GM18507 (cell line): ENCODE data around the gene SH3BGRL3.
"Not testable (repeated sequence)": the region's sequence is repeated elsewhere in the genome, so short reads cannot be mapped to it uniquely, and the experiment has no call there.

ENCODE experiments used
- DNase-seq: peaks from one replicate; pipeline ENCODE4 v3.0.0; 2011; ENCODE audit warnings: low read depth; ENCODE audit not compliant: insufficient read length; ENCODE audit errors: extremely low spot score
- FAIRE-seq: peaks from 2 replicates; lab custom pipeline; 2011; peaks lifted over from hg19 to GRCh38; lab: Jason Lieb, UNC

Gene SH3BGRL3

DNA sequence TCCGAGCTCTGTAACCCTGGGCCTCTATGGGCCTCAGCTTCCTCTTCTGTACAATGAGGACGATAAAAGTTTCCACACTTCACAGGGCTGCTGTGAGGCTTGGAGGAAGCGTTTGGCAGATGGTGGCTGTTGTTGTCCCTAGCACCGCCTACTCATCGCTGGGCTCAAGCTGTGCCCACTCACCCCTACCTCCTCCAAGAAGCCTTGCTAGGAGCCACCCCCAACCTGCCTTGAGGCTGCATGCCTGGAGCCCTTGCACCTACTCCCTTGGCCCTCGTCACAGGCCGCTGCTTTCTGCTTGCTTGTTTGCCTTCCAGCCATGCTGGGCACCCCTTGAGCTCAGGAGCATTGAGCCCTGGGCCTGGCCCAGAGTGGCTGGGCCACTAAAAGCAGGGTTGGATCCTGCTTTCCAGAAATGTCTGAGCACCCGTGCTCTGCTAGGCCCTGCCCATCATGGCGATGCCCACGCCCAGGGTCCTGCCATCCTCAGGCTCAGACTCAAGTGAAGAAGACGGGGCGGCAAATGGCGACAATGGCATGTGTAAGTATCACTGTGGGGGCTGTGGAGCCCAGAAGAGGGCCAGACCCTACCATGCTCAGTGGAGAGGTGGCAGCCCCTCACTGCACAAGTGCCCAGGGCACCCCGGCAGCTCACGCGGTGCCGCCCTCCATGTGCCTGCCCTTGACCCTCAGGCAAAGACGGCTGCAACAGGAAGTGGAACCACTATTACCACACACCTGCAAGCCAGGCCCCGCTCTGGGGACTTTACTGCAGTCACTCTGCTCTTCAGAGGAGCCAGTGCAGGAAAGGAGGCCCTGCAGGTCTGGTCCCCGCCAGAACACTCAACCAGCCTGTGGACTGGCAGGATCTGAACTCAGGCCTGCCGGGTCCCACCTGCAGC, 9.5 kb downstream of the SH3BGRL3 start:
- DNase-seq, result peak; percentile 67
- peak; percentile 82 for FAIRE-seq

DNA sequence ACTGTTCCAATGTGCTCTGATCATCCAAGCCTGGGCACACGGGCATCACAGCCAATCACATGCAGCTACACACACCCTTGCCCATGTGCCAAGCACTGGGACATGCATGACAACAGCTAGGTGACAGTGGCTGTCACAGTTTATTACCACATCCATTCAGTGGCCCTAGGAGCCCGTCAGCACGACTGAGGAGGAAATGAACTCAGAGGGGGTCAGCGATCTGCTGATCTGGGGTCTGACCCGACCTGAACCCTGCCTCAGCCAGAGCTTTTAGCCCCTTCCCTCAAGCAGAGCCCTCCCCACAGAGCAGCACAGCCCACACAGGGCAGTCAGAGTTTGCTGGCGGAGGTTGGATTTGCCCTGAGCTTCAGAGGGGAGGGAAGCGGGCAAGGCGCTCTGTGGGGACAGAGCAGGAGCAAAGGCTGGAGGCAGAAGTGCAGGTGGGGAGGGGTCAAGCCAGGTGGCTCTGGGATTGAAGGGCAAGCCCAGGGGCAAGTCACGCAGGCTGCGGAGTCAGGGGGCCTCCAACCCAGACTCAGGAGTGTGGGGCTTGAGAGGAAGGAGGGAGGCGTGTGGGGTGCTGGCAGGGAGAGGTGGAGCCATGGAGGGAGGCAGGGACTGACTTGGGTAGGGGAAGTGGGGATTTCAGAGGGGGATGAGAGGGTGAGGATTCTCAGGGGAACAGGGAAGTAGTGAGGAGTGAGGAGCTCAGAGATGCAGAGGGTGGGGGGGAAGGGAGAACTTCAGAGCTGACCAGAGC, 10.4 kb downstream of the SH3BGRL3 start:
- FAIRE-seq (peak; percentile 35), DNase-seq (no peak)

DNA sequence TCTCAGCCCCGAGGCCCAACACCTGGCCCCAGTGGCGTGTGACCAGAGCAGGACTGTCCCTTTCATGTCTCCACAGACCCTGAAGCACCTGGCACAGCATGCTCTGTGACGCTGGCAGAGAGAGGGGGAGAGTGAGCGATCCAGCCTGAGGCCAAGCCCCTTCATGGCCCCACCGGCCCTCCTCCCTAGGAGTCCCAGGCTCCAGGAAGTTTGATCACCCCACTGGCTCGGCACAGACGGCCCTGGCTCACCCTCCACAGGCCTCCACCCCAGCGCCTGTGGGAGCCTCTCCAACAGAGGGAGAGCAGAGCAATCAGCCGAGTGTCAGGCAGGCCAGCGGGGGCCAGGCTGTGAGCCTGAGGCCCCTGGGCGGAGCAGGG, 11.0 kb downstream of the SH3BGRL3 start:
- FAIRE-seq (no peak), DNase-seq (no peak)

DNA sequence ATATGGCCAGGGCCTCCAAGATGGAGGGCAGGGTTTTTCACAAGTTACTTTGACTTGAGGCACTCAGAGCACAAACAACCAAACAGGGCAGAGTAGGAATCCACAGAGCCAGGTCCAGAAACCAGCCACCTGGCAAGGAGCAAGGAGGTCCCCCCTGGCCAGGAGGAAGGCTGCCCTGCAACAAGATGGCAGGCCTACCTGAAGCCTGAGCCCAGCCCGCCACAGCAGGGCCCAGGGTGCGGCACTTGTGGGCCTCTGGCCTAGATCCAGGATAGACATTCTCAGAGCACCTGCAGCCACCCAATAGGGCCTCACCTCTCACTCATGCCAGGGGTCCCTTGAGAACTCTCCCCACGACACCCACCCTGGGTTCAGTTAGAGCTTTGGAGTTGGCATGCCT, 11.5 kb downstream of the SH3BGRL3 start:
- FAIRE-seq (no peak), DNase-seq (no peak)

DNA sequence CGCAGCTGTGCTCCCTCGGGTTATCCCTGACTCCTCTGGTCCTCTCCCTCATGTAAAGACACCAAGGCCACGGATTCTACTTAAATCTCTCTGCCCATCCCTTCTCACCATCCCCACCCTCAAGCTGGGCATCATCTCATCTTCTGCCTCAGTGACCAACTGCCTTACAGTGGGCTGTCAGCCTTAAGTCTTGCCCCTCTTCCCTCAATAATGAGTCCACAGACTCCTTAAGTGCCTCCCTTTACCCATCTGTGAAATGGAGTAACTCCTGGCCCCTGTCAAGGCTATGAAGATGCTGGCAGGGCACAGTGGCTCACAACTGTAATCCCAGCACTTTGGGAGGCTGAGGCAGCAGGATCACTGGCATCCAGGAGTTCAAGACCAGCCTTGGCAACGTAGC, 12.1 kb downstream of the SH3BGRL3 start:
- DNase-seq (no peak), FAIRE-seq (no peak)

DNA sequence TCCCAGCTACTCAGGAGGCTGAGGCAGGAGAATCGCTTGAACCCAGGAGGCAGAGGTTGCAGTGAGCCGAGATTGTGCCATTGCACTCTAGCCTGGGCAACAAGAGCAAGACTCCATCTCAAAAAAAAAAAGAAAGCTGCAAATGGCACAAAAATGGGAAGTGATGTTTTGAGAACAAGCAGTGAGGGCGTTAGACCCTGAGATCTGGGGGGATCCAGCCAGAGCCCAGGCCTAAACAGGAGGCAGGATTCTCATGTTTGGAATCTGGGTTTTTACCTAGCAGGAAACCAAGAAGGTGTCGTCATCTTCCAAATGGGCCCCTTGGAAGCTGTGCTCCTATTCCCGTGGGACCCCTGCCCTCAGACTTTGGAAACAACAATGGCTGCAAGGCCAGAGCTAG, 12.8 kb downstream of the SH3BGRL3 start:
- DNase-seq, result not testable (repeated sequence)

DNA sequence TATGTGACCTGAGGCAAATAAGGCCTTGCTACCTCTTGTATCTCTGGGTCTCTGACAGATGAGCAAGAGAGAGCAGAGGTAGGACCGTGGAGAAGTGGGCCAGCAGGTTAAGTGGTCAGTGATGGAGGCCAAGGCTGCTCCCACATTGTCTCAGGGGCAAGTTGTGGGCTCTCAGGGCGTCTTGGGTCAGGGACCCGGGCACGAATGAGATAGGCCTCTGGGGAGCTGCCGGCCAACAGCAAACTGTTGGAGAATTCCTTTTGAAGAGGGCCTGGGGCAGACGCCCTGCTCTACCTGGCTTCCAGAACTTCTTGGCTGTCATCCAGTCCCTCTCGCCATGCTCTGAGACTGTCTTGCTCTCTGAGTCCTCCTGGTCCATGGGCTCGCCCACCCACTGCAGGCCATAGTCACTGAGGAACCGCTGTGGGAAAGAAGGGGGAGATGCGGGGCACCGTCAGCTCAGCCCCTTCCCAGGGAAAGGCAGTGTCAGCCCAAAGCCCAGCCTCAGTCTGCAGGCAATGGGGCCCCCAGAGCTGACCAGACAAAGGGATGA, 14.1 kb downstream of the SH3BGRL3 start:
- FAIRE-seq (no peak), DNase-seq (no peak)

More for the DNA sequence above, 12.8 kb downstream of the SH3BGRL3 start:
- not testable (repeated sequence) for FAIRE-seq

DNA sequence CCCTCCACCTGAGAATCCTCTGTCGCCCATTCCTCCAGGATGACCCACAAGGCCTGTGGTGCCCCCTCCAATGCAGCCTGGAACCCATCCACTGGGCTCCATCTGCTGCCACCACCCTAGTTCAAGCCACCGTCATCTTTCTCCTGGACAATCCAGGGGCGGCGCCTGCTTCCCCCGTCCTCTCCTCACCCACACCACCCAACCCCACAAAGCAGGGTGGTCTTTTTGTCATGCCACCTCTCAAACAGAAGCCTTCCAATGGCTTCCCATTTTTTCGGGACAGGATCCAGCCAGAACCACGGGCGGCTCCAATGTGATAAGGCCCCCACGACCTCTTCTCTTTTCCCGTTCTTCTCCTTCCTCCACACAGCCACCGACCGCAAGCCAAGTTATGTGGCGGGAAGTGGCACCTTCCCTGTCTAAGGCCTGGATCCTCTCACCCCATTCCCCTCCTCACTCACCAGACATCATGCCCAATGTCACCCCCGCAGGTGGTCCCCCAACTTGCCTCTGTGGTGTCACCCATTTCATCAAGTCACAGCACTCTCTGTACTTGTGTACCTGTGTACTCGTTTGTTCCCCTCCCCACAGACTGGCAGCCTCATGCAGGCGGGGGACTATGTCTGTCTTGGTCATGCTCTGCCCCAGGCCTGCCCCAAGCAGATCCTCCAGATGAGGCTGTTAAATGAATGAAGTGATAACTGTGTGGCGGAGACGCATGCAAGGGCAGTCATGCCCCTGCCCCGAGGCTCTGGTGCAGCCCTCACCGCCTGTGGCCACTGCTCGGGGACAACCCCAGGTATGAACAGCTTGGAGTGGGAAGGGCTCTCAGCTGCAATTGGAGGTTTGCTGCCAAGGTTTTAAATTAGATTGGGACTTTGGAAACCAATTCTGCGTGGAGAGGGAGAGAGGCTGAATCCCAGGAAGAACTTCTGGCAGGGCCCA, 15.6 kb downstream of the SH3BGRL3 start:
- FAIRE-seq (no peak), DNase-seq (no peak)

DNA sequence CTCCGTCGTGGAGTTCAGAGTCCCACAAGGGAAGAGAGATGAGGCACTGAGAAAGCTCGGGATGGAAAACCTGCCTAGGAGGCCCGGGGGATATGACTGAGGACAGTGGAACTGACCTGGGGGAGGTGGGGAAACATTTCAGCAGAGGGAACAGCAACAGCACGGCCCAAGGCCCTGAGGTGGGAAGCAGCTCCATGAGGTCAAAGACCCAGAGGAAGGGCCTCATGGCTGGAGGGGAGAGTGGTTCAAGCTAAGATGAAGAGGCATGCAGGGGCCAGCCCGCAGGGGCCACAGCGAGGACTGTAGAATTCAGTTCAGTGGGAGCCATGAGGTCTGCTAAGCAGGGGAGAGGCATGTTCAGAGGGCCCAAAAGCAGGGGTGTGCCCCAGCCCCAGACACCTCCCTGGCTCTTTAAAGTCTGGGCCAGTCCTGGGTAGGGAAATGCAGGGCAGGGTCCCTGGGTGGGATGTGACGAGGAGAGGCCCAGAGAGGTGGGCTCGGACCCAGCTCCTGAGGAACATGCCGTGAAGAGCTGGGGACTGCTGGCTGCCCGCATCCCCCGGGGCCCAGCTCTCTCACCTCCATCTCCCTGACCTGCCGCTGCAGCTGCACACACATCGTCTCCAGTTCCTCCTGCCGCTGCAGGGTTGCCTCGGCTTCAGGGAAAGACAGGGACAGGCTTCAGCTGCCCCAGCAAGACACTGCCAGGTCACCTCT, 16.6 kb downstream of the SH3BGRL3 start:
- DNase-seq (no peak), FAIRE-seq (no peak)

DNA sequence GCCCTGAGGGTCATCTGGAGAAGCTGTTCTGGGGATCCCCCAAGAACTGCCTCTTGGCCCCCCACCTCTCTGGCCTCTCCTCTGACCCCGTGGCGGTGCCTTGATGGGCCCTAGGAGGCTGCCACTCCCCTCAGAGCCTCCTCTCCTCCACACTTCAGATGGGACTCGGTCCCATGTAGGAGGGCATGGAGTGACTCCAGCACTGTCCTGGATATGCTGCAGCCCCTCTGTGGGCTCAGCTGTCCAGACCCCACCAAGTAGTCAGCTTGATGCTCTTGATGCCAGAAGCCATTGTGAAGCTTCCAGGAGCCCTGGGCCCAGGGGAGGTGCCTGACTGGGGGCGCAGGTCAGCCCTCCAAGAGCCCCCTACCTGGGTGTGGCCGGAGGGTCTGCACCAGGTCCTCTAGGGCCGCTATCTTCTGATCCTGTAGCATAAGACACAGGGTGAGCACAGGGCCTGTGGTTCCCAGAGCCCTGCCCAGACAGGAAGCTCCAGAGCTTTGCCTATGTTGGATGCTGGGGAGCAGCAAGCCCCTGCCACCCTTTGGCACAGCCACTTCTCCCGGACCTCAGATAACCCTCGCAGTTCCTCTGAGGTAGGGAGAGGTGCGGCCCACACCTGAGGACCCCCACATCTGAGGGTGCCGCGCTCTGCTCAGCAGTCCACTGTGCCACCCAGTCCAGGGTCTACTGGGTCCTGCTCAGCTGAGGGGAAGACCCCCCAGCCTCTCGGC, 17.3 kb downstream of the SH3BGRL3 start:
- no peak for FAIRE-seq
- no peak for DNase-seq

DNA sequence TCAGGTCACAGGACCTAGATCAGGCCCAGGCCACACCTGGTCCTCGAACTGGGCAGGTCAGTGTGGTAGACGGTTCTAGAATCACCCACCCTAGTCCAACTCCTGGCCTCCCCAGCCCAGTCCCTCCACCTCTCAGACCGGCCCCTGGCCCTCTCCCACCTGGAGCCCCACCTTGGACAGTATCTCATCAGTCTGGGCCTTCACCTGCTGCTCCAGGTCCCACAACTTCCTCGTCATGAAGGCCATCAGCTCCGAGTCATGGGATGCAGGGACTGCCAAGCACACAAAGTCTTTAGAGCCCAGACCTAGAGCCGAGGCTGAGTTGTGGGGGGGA, 17.9 kb downstream of the SH3BGRL3 start:
- DNase-seq, result no peak
- FAIRE-seq, result no peak

DNA sequence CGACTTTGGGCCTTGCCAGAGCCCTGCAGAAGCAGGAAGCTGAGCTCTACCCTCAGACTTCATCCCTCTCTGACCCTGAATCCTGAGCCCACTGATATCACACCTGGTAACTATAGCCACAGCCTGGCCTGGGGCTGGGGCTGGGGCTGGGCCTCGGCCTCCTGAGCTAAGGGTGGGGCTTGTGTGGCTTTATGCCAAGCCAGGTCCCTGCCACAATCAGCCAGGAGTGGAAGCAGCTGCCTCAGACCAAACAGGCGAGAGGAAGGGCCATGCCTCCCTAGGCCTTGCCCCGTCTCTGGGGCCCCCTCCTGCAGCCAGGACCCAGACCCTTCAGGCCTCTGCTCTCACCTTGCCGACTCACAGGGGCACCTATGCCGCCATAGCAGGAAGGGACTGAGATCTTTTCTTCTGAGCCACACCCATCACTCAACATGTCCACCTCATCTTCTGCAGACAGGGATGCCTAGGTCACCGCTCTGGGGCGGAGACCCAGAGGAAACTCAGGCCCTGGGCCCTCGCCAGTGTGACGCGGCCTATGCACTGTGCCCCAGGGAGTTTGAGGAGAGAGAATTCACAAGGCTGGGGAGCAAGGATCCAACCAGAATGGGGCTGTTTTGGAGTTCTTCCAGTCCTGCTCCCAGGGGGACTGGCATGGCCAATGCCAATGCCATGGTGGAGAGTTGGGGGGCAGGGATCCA, 20.8 kb downstream of the SH3BGRL3 start:
- DNase-seq (no peak), FAIRE-seq (no peak)

DNA sequence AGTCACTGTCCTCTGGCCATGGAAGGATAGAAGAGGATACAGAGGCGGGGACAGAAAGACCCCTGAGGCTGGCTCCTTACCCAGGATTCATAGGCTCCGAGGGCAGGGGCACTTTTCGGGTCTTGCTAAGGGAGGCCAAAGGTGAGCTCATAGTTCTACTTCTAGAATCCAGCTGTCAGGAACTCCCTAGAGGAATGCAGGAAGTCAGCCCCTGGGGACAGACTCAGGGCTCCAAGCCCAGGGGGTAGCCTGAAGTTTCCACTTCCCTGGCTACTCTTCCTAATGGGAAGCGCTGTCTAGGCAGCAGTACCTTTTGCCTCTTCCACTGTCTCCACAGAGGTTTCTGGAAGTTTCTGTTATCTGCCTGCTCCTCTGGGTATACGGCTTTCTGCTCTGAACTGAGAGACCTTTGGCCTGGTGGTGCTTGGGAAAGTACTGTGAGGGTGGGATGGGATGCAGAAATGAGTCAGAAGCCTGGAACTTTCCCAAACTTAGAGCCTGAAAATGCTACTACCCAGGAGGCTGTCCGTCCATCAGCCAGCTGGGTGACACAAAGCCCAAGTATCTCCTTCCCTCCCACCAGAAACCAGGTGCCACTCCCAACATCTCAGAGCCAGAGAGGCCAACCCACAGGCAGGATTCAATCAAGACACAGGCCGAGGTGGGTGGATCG, 23.0 kb downstream of the SH3BGRL3 start:
- no peak for FAIRE-seq
- no peak for DNase-seq

DNA sequence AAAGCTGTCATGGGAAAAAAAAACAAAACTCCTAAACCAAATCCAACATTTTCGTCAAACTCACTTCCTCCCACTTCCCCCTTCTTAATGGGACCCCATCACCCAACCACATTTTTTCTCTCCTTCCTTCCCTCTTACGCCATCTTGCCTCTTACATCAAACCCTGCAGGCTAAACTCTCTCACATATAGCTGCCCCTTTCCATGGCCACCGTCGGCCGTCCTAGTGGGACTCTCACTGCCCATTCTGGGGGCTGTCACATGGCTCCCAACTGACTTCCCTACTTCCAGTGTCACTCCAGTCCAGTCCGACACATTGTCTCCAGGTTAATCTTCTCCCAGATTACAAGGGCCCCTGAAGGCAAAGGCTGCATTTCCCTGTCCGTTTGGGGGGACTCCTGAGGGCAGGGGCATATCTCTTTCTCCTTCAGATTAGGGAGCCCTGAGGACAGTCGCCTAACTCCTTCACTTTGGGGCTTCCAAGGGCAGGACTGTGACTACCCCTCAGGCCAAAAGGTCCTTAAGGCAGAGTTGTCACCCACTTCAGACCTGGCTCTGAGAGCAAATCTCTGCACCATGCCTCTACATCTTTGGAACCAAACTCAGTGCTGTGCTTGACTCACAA, 25.9 kb downstream of the SH3BGRL3 start:
- no peak for DNase-seq
- FAIRE-seq, result no peak

DNA sequence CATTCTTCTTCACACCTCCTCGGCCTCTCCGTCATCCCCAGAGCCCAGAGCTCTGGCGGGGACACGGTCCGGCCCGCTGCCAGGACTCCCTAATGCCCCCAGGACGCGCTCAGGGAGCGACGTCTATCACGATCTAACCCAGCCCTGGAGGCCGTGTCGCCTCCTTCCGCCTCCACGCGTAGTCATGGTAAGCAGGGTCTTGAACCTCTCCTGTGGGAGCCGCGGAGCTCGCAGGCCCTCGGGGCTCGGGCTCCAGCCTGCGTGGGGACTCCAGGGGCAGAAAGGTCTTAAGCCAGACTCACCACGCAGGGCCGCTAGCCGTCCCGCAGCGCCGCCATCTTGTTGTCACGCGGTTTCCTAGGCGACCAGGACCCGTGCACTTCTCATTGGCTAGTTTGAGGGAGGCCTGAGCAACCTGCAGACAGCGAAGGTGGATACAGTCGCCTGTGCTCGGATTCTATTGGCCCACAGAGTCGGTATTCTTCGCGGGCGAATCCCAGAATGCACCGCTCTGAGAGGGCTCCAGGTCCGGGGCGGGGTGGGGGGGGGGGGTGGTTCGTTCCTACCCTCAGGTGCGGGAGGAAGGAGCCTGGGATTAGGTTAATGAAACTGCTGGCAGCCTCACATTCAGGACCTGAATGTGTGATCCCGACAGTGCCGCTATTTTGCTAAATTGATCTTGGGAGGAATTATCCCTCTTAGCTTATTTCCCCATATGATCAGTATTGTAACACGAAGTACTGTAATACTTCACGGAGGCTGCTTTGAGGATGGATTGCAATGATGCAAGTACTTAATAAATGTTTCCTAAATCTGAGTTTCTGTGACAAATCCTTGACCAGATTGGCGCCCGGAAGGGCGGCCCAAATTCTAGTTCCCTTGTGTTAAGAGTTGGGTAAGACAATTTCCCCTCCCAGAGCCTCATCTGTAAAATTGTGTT, 26.7 kb downstream of the SH3BGRL3 start, which contains the start of gene UBXN11:
UBXN11 (minus strand) TSS at position 347 of the 940 bp plus-strand sequence. CDS start 3,753 bp downstream, outside the sequence.
- FAIRE-seq (peak; percentile 98), DNase-seq (peak; percentile 97)

DNA sequence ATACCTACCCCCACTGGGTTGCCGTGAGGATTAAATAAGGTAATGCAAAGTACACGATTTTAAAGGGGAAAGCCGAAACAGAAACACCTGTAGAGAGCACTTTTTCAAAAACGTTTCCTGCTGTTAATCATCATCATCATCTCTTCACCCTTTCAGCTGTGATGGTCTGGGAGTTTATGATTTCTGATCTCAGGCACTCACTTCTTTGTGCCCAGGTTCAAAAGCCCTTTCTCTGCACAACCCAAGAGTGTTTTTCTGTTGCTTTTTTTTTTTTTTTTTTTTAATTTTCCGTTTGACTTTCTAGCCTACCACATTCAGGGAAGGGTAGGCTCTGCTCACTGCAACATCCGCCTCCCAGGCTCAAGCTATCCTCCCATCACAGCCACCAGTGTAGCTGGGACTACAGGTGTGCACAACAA, 27.5 kb downstream of the SH3BGRL3 start:
- FAIRE-seq, result peak; percentile 64

More for the DNA sequence above, 27.5 kb downstream of the SH3BGRL3 start:
- no peak for DNase-seq
